Stimulated activated naive CD8-positive, alpha-beta T cell treated with anti-CD3 and anti-CD28 coated beads, Interleukin-15, Interleukin-2, amounts not matched to agents 100 U/mL and 50 U/mL, for 24 hours (primary cell): ENCODE results near the gene SERPINA1.

Experiments used
- ATAC-seq: fragments of 150-1000 bp; cut with Tn5 transposase; one replicate; pipeline ENCODE4 v1.10.0; 2021
- DNase-seq: peaks from one replicate; pipeline ENCODE4 v3.0.0; 2021

The SERPINA1 gene

DNA sequence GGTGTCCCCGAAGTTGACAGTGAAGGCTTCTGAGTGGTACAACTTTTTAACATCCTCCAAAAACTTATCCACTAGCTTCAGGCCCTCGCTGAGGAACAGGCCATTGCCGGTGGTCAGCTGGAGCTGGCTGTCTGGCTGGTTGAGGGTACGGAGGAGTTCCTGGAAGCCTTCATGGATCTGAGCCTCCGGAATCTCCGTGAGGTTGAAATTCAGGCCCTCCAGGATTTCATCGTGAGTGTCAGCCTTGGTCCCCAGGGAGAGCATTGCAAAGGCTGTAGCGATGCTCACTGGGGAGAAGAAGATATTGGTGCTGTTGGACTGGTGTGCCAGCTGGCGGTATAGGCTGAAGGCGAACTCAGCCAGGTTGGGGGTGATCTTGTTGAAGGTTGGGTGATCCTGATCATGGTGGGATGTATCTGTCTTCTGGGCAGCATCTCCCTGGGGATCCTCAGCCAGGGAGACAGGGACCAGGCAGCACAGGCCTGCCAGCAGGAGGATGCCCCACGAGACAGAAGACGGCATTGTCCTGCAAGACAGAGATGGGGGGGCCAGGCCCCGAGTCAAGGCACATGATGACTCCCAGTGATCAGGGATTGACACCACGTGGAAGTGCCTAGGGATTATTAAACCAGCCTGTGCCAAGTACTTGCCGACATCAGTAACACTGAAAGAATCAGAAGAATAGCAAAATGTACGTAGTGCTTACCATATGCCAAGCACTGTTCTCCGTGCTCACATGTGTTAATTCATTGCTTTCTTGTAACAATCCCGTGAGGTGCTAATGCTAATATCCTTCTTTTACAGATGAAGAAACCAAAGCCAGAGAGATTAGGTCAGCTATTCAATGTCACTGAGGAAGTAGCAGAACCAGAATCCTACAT, 5.4 kb downstream of the SERPINA1 start:
- no peak for ATAC-seq
- no peak for DNase-seq

DNA sequence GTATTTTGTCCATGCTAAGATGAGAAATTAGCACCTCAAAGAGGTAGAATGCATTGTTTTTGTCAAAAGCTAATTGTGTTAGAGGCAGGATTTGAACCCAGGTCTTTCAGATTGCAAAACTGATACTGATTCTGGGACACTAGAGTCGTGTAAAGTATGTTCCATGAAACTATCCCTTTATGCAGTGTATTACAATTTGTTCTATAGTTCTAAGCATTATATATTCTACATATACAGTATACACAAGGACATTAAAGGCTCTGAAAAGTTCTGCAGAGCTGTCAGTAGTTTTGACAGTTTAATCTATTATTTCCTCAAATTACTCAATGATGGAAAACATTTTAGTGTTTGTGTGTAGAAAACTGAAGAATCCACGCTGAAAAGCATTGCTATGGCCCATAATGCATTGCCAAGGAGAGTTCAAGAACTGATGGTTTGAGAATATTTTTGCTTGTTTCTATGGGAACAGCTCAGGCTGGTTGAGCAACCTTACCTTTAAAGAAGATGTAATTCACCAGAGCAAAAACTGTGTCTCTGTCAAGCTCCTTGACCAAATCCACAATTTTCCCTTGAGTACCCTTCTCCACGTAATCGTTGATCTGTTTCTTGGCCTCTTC, 6.2 kb downstream of the SERPINA1 start:
- ATAC-seq = no peak
- DNase-seq = no peak

DNA sequence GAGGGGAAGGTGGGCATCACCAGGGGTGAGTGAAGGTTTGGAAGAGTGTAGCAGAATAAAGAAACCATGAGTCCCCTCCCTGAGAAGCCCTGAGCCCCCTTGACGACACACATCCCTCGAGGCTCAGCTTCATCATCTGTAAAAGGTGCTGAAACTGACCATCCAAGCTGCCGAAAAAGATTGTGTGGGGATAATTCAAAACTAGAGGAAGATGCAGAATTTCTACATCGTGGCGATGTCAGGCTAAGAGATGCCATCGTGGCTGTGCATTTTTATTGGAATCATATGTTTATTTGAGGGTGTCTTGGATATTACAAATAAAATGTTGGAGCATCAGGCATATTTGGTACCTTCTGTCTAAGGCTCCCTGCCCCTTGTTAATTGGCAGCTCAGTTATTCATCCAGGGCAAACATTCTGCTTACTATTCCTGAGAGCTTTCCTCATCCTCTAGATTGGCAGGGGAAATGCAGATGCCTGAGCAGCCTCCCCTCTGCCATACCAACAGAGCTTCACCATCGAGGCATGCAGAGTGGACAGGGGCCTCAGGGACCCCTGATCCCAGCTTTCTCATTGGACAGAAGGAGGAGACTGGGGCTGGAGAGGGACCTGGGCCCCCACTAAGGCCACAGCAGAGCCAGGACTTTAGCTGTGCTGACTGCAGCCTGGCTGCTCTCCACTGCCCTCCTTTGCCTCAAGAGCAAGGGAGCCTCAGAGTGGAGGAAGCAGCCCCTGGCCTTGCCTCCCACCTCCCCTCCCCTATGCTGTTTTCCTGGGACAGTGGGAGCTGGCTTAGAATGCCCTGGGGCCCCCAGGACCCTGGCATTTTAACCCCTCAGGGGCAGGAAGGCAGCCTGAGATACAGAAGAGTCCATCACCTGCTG, 7.0 kb downstream of the SERPINA1 start:
- ATAC-seq = no peak
- no peak for DNase-seq

DNA sequence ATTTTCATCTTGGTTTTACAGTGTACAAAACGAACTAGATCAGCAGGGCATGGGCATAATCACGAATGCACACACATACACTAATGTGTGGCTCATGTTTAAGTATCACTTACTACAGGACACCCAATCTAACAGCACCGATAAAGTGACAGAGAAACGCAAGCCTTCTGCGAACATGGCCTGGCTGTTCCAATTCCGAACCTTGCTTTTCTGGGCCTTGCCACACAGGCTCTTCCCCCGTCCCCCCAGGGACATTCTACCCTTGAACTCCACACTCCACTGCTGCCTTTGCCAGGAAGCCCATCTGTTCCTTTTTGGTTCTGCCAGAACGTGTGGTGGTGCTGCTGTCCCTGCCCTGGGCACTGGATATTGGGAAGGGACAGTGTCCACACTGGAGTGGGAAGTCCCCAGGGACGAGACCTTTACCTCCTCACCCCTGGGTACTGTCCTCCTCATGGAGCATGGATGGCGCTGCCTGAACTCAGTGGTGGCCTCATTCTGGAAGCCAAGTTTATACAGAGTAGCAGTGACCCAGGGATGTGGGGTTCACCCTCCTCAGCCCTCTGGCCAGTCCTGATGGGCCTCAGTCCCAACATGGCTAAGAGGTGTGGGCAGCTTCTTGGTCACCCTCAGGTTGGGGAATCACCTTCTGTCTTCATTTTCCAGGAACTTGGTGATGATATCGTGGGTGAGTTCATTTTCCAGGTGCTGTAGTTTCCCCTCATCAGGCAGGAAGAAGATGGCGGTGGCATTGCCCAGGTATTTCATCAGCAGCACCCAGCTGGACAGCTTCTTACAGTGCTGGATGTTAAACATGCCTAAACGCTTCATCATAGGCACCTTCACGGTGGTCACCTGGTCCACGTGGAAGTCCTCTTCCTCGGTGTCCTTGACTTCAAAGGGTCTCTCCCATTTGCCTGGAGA, 7.9 kb downstream of the SERPINA1 start:
- ATAC-seq (peak; percentile 17), DNase-seq (no peak)

- DNase-seq = no peak
- ATAC-seq = no peak
These were observed 8.8 kb downstream of the SERPINA1 start for GRCh38 chr14:94379291-94380224.

GRCh38 chr14:94378527-94379290, 9.7 kb downstream of the SERPINA1 start:
- no peak for DNase-seq

DNA sequence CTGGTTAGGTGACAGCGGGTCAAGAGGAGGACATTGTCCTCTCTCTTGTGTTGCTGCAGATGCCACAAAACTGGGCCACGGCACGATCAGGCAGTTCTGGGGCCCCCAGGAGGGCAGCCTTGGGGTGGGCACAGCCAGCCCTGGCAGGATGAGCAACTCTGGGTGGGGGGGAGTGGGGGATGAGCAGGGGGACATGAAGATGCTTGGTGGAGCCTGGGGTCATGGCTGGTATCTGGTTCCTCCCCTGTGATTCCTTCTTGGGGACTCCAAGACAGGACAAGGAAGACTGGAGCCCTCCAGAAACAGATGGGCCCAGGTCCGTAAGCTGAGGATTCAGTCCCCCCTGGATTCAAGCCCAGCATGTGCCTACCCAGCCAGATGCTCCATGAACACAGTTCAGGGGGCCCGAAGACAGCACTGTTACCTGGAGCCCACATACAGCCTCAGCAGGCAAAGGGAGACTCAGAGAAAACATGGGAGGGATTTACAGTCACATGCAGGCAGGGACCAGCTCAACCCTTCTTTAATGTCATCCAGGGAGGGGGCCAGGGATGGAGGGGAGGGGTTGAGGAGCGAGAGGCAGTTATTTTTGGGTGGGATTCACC, 10.4 kb downstream of the SERPINA1 start:
- ATAC-seq = no peak
- DNase-seq = no peak

More at GRCh38 chr14:94378527-94379290, 9.7 kb downstream of the SERPINA1 start:
- ATAC-seq = no peak

DNA sequence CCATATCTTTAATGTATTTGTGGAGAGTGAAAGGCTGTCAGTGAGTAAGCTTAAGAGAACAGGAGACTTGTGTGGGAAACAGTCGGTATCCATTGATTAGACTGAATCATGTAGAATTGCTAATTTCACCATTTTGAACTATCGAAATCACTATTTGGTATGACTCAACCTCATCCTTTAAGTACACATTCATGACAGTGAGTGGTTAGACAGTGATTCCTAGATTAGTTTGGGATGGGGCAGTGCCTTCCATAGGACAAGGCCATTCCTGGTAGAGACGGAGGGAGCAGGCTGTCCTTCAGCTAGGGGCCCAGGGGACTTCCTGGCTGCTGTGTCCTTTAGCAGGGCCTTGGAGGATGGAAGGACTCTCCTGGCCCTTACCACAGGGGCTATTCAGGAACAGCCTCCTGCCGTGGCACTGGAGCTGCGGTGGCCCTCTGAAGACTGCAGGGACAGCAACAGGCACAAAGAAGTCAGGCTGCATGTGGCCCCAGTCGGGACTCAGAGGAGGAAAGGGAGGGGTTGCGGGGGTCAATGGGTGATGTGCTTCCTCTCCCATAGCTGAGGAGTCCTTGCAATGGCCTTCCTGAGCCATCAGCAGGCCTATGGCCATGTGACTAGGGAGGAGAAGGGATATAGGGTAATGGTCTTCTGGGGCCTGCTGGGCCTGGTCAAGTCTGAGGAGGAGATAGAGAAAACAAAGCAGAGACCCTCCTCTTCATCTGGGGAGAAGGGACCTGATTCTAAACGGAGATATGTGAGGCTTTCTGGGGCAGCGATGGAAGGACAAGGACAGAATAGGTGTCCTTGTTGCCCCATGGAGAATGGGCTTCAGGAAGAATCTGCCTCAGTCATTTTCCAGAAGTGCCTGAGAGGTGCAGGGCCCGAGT, 11.2 kb downstream of the SERPINA1 start:
- DNase-seq (no peak), ATAC-seq (no peak)

GRCh38 chr14:94376108-94376975, 12.1 kb downstream of the SERPINA1 start:
- ATAC-seq (no peak), DNase-seq (no peak)

DNA sequence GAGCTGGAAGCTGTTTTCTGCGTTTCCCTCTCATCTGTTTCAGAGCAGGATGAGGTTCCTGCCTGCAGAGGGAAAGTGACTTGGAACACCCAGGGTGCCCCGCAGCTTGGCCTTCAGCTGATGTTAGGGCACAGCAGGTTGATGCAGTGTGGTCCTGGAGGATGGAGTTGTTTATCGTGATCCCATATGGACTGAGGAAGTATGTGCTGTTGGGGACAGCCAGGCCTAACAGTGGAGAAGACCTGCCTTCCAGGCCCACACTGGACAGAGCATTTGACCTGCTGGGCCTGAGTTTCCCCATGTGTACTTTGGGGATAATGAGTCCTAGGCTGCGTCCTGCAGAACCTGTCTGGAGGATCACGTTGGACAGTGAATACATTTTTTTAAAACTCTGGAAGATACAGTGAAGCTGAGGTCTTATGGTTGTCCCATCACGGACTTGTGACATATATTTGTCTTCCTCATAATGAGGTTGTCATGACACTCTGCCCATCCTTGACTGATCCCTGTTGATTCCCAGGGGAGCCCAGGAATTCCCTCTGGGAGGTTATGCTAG, 12.8 kb downstream of the SERPINA1 start:
- DNase-seq (no peak), ATAC-seq (no peak)

GRCh38 chr14:94374749-94375260, 13.6 kb downstream of the SERPINA1 start:
- DNase-seq (no peak), ATAC-seq (no peak)

- ATAC-seq = no peak
These were observed 14.3 kb downstream of the SERPINA1 start for GRCh38 chr14:94374116-94374515.

GRCh38 chr14:94373708-94374107, 14.7 kb downstream of the SERPINA1 start:
- DNase-seq (no peak), ATAC-seq (no peak)

More at GRCh38 chr14:94374116-94374515, 14.3 kb downstream of the SERPINA1 start:
- no peak for DNase-seq

GRCh38 chr14:94372021-94372605, 16.3 kb downstream of the SERPINA1 start:
- ATAC-seq (no peak), DNase-seq (no peak)

DNA sequence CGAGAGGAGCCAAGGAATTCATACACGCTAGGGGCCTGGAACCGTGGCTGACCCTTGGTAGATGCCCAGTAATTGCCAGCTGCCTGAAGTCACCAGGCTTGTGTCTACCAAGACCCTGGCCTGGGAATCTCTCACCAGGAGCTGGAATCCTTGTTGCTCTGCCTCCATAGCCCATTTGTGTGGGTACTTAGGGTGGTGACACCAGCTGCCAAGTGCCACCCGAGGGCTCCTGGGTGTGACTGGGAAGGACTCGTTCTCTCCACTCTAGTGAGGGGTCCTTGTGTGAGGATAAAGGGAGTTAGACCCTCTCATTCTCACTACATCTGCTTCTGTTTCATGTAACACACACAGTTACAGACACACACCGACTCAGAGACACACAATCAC, 17.9 kb downstream of the SERPINA1 start:
- ATAC-seq (no peak), DNase-seq (no peak)
